ENCODE data around the gene DDX28.
"Not testable (repeated sequence)": the region's sequence is repeated elsewhere in the genome, so short reads cannot be mapped to it uniquely, and the experiment has no call there.

DDX28 gene

DNA sequence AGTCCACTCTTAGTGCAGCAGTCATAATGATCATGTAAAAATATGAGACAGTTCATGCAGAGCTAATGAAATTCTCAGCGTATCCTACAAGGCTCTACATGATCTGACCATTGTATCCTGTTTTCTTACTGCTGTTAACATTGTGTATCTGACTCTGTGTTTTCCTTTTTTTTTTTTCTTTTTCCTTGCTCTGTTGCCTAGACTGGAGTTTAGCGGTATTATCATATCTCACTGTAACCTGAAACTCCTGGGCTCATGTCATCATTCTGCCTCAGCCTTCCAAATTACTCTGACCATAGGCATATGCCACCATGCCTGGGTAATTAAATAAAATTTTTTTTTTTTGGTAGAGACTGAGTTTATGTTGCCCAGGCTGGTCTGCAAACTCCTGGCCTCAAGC is 12.2 kb upstream of the DDX28 start:
- no peak for DNase-seq

DNA sequence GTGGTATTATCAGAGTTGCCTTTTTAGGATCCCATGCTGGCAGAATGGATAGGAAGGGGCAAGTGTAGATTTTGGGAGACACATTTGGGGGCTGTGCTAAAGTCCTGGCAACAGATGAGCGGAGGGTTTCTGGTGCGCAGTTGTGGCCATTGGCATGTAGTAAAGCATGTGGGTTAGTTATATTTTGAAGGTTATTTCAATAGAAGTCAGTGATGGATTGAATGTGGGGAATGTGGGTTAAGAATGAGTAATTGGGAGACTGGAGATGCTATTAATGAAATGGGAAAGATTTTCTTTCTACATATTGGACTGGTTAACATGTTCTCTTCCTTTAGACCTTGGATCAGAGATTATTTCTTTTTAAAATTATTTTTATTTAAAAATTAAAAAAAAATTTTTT is 10.1 kb upstream of the DDX28 start:
- DNase-seq: no peak

DNA sequence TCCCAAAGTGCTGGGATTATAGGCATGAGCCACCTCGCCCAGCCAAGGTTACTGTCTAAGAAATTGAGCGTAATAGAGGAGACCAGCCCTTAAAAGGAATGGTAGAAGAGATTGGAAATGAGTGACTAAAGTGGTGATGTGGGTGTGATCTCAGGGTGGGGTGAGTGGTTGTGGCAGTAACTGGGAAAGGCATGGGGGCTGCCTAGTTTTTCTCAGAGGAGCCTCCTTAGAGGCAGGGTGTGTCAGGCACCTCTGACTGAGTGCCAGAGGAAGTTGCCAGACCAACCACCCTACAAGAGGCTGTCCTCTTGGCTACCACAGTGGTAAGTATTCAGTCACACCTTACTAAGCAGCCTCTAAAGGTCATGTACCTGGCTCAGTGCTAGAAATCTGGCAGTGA is 8.9 kb upstream of the DDX28 start:
- no peak for DNase-seq

- DNase-seq: not testable (repeated sequence)
These were observed 7.1 kb upstream of the DDX28 start for GRCh38 chr16:68030108-68030507.

DNA sequence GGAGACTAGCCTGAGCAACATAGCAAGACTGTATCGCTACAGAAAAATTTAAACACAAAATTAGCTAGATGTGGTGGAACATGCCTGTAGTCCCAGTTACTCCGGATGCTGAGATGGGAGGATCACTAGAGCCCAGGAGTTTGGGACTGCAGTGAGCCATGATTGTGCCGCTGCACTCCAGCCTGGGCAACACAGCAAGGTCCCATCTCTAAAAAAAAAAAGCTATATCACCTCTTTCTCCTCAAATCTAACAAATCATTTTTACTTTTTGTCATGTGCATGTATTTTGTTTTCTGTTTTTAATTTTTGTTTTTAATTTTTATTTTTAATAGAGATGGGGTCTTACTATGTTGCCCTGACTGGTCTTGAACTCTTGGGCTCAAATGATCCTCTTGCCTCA is 6.0 kb upstream of the DDX28 start:
- no peak for DNase-seq

- no peak for DNase-seq
These were observed 729 bp downstream of the DDX28 start for GRCh38 chr16:68022278-68022727.

- DNase-seq: no peak
These were observed 1.5 kb downstream of the DDX28 start for GRCh38 chr16:68021490-68021889.

GRCh38 chr16:68019167-68019680 is 3.8 kb downstream of the DDX28 start:
- DNase-seq: no peak

DNA sequence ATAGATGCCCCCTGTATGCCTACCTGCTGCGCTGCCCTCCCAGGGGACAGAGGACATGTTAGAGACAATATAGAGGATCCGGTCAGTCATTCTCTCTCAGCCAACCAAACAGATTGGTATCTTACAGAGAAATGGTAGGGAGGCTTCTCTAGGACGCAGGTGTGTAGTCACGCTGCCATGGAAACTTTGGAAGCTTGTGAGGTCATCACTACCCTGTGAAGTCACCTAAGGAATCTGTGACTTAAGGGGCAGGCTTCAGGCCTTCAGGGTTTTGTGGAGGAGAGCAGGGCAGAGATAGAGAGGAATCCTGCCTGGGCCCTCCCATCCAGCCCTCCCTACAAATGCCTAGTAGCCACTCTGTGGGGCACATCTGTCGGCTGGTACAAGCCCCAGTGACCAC is 7.4 kb downstream of the DDX28 start, which contains the start of gene DPEP2NB:
Gene DPEP2NB, minus strand, starts transcription at position 231 of the 400 bp plus-strand sequence. Its CDS starts 141 bp downstream, at position 90.
- DNase-seq: no peak

DNA sequence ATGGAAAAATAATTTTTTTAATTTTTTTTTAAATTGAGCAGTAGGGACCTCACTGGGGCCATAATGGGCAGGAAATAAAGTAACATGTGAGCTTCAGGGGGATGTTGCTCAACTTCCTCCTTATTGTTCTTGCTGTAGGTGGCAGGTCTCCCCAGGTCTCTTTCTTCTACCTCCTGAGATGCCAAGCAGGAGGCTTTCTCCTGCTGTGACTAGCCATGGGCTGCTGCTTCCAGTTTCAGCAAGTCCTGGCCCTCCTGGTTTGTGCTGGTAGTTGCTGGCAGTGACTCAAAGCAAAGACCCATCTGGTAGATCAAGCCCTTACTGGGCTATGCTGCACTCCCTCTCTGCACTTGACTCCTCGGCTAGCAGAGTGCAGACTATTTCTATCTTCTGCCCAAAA is 9.6 kb downstream of the DDX28 start:
- no peak for DNase-seq

GRCh38 chr16:68009872-68010271 is 13.2 kb downstream of the DDX28 start:
- DNase-seq: not testable (repeated sequence)

DNA sequence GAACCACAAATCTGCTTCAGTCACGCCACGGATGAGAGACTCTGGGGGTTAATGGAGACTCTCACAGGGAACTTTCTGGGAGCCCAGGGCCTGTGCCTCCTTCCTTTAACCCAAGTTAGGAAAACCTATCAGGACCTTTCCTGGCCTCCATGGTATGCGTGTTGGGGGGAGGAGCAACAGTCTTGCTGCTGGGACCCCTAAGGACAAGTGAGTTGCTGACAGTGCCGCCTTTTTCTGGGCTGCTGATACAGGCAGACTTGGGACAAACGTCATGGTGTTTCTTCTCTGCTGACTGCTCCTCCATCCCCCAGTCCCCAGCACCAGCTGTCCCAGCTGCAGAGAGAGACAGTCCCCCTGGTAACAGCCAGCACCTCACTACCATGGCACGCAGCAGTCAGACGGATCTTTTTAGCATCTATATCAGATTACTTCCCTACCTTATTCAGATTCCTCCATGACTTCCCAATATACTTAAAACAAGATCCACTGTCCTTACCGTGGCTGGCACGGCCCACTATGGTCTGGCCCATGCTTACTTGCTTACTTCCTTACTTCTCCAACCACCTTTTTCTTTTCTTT is 13.8 kb downstream of the DDX28 start:
- DNase-seq: no peak

GRCh38 chr16:68005786-68006286 is 17.2 kb downstream of the DDX28 start:
- peak in 6 of 14 donors; percentile 5 to 40 (median 14) for DNase-seq

GRCh38 chr16:68005211-68005610 is 17.8 kb downstream of the DDX28 start:
- DNase-seq: no peak

DNA sequence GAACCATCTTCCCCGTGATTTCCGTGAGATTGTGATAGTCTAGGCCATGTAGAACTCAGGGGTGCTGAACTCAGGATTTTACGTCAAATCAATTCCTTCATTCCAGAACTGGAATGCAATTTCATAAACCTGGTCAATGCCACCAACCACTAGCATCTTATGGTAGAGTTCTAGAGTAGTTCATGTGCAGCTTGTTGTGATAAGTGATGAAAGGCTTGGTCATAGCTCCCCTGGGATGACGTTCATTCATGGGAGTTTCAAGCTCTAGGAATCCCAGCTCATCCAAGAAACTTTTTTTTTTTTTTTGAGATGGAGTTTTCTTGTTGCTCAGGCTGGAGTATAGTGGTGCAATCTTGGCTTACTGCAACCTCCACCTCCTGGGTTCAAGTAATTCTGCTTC is 20.0 kb downstream of the DDX28 start:
- DNase-seq: no peak

DNA sequence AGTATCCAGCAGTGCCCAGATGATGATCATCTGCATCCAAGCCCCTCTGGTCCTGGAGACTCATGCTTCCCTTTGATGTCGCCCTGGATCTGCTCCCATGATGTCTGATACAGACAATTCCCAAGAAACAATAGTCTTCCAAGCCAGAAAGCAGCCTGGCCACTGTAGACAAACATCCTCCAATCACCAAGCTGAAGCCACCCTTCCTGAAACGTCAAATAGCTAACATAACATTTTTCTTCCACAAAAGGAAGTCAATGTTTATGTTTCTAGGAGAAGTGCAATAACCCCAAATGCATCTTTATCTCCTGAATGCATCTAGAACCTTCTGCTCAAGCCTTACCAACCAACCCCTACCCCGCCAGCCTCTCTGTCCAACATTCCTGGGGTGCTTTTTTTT is 22.6 kb downstream of the DDX28 start:
- DNase-seq: no peak

- DNase-seq: no peak
These were observed 23.0 kb downstream of the DDX28 start for GRCh38 chr16:67999985-68000384.

GRCh38 chr16:67998779-67999688 is 24.0 kb downstream of the DDX28 start, which contains the start of gene DPEP2:
TSS of gene DPEP2 (minus strand) at chr16:67999484. CDS start at chr16:67993212, 6,272 bp downstream.
- peak in 3 of 14 donors; percentile 17 to 21 (median 21) for DNase-seq

DNA sequence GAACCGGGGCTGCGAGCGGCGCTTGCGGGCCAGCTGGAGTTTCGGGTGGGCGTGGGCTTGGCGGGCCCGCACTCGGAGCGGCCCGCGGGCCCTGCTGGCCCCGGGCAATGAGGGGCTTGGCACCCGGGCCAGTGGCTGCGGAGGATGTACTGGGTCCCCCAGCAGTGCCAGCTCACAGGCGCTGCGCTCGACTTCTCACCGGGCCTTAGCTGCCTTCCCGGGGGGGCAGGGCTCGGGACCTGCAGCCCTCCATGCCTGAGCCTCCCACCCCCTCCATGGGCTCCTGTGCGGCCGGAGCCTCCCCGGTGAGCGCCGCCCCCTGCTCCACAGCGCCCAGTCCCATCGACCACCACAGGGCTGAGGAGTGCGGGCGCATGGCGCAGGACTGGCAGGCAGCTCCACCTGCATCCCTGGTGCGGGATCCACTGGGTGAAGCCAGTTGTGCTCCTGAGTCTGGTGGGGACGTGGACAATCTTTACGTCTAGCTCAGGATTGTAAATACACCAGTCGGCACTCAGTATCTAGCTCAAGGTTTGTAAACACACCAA is 24.7 kb downstream of the DDX28 start:
- DNase-seq: not testable (repeated sequence)

GRCh38 chr16:67996666-67997065 is 26.4 kb downstream of the DDX28 start:
- DNase-seq: no peak

- no peak for DNase-seq
These were observed 27.6 kb downstream of the DDX28 start for GRCh38 chr16:67995423-67995822.

GRCh38 chr16:67994040-67994408 is 29.0 kb downstream of the DDX28 start:
- DNase-seq: not testable (repeated sequence)

All from C1 segment of cervical spinal cord (tissue), 14 donors.